Type B pancreatic cell (in vitro differentiated cells): ENCODE results near the gene PLD1. TPM values are rescaled to one million over a fixed set of nuclear protein-coding genes. Genes with fewer than 3 reads are reported as not detected.
A peak's percentile ranks its signal among the peaks of the same experiment; 100 is the strongest.

ENCODE experiments used
- DNase-seq: peaks from one replicate; pipeline ENCODE4 v3.0.0; 2021; ENCODE audit warnings: mixed read lengths; ENCODE audit not compliant: unreplicated experiment; ENCODE audit errors: extremely low spot score
- H3K27ac Mint-ChIP-seq: 2 replicates; pipeline ENCODE4 v1.8.0; 2021; ENCODE audit warnings: mild to moderate bottlenecking, mixed read lengths
- H3K27me3 Mint-ChIP-seq: 2 replicates; pipeline ENCODE4 v1.8.0; 2021; ENCODE audit warnings: mixed read lengths
- H3K36me3 Mint-ChIP-seq: 2 replicates; pipeline ENCODE4 v1.8.0; 2021; ENCODE audit warnings: mixed read lengths
- H3K4me1 Mint-ChIP-seq: one replicate; pipeline ENCODE4 v1.8.0; 2021; ENCODE audit warnings: mixed read lengths; ENCODE audit not compliant: unreplicated experiment
- H3K4me3 Mint-ChIP-seq: 2 replicates; pipeline ENCODE4 v1.8.0; 2021; ENCODE audit warnings: mild to moderate bottlenecking, mixed read lengths
- H3K9me3 Mint-ChIP-seq: 2 replicates; pipeline ENCODE4 v1.8.0; 2021; ENCODE audit warnings: mixed read lengths
- total RNA-seq: library from RNA; stranded (reverse); gene quantifications from 2 replicates; pipeline ENCODE4 v1.2.1, GENCODE V29; 2021; ENCODE audit warnings: low replicate concordance
- TF ChIP-seq, protein P1 (sequence below): fragments of 200-600 bp; sonication (generic); conservative IDR thresholded peaks from 2 replicates; pipeline ENCODE4 v1.5.0; 2021; ENCODE audit warnings: antibody characterized with exemption, mild to moderate bottlenecking

PLD1 gene
- total RNA-seq, 1 donor from 2014 or later, result 33.3 TPM

DNA sequence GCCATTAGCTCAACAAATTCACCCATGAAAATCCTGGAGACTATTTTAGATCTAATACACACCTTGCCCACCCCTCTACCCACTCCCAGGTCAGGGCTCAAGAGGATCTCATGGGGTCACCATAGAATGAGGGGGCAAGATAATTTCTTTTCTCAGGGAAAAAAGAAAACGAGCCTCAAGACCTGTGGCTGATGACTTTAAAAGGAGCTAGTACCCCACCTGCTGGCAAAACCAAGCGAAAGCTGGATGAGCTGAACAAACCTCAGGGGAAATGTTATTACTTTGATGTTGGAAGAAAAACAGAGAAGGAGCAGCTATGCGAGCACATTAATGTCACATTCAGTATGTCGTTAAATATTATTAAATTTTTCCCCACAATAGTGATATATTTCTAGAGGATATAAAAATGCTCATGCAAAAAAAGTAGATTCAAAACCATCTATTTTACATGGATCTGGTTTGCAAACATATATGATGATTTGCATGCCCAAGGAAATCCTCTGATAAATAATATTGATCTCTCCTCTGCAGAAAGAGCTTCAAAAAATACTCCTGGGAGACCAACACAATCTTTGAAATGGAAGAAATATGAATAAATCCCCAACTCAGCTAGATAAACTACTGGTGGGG lies 37.7 kb downstream of the PLD1 start:
- Mint-ChIP-seq H3K36me3 (no peaks in the 10 kb centered on the region), H3K27ac (peak overlapping the region; percentile 9), H3K4me3 (peak overlapping the region; percentile 26), H3K27me3 (no peaks in the 10 kb centered on the region), H3K9me3 (no peaks in the 10 kb centered on the region), H3K4me1 (peaks cover 44% of the 10 kb centered on the region)
- TF ChIP-seq, protein P1, sequence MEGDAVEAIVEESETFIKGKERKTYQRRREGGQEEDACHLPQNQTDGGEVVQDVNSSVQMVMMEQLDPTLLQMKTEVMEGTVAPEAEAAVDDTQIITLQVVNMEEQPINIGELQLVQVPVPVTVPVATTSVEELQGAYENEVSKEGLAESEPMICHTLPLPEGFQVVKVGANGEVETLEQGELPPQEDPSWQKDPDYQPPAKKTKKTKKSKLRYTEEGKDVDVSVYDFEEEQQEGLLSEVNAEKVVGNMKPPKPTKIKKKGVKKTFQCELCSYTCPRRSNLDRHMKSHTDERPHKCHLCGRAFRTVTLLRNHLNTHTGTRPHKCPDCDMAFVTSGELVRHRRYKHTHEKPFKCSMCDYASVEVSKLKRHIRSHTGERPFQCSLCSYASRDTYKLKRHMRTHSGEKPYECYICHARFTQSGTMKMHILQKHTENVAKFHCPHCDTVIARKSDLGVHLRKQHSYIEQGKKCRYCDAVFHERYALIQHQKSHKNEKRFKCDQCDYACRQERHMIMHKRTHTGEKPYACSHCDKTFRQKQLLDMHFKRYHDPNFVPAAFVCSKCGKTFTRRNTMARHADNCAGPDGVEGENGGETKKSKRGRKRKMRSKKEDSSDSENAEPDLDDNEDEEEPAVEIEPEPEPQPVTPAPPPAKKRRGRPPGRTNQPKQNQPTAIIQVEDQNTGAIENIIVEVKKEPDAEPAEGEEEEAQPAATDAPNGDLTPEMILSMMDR, result peak; percentile 86
- DNase-seq, result no peak

DNA sequence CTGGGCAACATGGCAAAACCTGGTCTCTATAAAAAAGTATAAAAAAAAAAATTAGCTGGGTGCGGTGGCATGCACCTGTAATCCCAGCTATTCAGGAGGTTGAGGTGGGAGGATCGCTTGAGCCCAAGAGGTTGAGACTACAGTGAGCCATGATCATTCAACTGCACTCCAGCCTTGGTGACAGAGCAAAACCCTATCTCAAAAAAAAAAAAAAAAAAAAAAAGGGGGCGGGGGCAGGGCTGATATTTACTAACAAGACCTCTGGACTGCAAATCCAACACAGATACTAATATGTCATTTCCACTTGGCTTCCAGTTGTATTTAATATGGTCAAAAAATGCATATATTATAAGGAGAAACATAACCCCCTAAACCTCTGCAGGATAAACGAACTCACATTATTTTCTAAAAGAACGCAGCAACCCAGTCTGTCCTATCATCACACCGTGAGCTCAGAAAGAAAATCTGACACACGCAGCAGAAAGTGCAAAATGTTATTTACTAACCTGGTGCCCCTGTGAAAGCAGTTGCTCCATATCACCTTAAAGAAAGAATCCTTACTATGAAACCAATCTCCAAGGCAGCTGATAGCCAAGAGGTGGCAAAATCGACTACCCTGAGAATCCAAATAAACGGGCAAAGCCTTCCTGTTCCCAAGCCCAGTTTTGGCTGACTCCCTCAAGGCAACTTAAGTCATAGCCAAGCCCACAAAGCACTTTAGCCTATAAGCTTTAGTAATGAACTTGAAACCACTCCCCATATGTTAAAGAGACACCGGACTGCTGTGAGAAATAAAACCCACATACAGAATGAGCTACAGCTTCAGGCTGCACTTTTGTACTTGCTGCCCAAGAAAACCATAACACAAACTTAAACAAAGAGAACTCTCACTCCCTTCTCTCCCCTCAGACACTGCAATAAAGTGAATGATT lies 39.3 kb downstream of the PLD1 start:
- DNase-seq, result no peak
- no peaks in the 10 kb centered on the region for H3K36me3 Mint-ChIP-seq
- H3K27me3 Mint-ChIP-seq, result no peaks in the 10 kb centered on the region
- H3K4me3 Mint-ChIP-seq, result peak overlapping the region; percentile 89
- peaks cover 28% of the 10 kb centered on the region for H3K4me1 Mint-ChIP-seq
- no peaks in the 10 kb centered on the region for H3K9me3 Mint-ChIP-seq
- TF ChIP-seq, protein P1, result no peak
- peak overlapping the region; percentile 83 for H3K27ac Mint-ChIP-seq

DNA sequence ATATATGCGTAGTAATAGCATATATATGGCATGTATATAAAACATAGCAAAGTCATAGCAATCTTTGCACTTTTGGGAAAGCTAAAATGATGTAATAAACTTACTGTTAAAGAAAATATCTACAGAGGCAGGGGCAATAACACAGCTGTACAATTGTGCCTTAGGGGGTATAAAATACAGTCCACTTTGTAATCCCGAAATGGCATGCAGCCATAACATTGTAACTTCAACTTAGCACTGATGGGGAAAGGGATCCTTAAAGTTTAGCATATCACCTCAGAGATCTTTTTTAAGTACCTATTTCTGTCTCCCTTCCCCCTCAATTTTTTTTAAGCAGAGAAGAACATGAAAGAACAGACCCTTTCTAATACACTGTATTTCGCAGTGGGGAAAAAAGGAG lies 40.8 kb downstream of the PLD1 start:
- peak overlapping the region; percentile 51 for H3K4me3 Mint-ChIP-seq
- TF ChIP-seq, protein P1, result no peak
- H3K36me3 Mint-ChIP-seq, result no peaks in the 10 kb centered on the region
- peaks cover 27% of the 10 kb centered on the region for H3K4me1 Mint-ChIP-seq
- no peaks in the 10 kb centered on the region for H3K27me3 Mint-ChIP-seq
- no peaks in the 10 kb centered on the region for H3K9me3 Mint-ChIP-seq
- no peak for DNase-seq
- no peak overlapping the region for H3K27ac Mint-ChIP-seq

DNA sequence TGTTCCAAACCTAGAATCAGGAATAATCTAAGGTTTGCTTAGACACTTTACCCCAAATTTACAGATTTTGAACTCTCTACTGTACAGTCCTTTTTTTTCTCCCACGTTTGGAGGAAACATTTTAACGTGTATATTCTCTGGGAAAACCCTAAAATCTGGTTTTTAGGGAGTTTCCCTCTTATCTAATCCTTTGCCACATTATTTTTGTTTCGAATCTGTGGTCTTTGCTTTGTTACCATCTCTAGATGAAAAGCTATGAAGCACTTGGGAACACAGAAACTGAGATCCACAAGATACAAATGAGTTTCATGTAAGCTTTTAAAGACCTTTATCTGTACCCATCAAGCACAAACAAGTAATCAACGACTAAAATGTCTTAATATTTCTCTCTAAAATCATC lies 41.3 kb downstream of the PLD1 start:
- TF ChIP-seq, protein P1, result no peak
- Mint-ChIP-seq H3K27me3 (no peaks in the 10 kb centered on the region), H3K36me3 (no peaks in the 10 kb centered on the region), H3K4me1 (peaks cover 27% of the 10 kb centered on the region), H3K27ac (no peak overlapping the region), H3K4me3 (peak overlapping the region; percentile 55), H3K9me3 (no peaks in the 10 kb centered on the region)
- DNase-seq, result no peak

DNA sequence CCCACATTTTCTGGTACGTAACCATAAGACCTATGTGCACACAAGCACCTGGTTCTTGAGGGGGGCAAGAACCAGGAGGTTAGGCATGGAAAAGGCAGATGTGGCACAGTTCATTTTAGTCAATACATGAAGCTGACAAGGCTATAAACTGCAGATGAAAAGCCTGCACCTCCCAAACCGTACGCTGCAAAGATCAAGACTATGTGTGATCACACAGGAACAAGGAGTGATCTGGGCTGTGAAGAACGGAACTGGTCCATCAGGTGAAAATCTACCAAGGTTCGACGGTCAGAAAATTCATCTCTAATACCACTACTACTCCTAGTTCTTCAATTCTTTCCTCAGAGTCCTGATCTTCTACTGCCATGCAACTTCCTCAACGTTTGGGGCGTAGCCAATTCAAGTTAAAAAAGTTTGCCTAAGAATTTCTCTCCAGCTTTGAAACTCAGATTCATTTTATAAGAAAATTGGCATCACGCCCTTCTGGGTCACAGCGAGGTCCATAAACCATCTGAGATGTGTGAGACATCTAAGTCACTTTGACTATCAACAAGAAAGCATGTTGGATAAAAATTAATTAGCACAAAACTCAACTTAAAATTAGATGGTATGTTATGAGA lies 41.9 kb downstream of the PLD1 start:
- TF ChIP-seq, protein P1, result no peak
- Mint-ChIP-seq H3K9me3 (no peaks in the 10 kb centered on the region), H3K4me3 (peak overlapping the region; percentile 44), H3K27ac (no peak overlapping the region), H3K36me3 (no peaks in the 10 kb centered on the region), H3K27me3 (no peaks in the 10 kb centered on the region), H3K4me1 (peaks cover 27% of the 10 kb centered on the region)
- no peak for DNase-seq
